Hepatocyte (in vitro differentiated cells): ENCODE data around the gene DENND1A.

Experiments used
- CTCF ChIP-seq: fragments of 200-600 bp; sonication (generic); IDR thresholded peaks from 2 replicates; pipeline ENCODE4 v1.5.1; 2016; ENCODE audit warnings: antibody characterized with exemption, mild to moderate bottlenecking; ENCODE audit not compliant: poor library complexity
- EZH2 ChIP-seq: fragments of 200-600 bp; sonication (generic); IDR thresholded peaks from 2 replicates; pipeline ENCODE4 v1.6.1; 2016; ENCODE audit warnings: antibody characterized with exemption, mild to moderate bottlenecking, borderline replicate concordance
- EZH2phosphoT487 ChIP-seq: fragments of 200-600 bp; sonication (generic); IDR thresholded peaks from one replicate; pipeline ENCODE4 v1.6.1; 2018; ENCODE audit warnings: antibody characterized with exemption, mild to moderate bottlenecking, low read depth, moderate library complexity; ENCODE audit not compliant: unreplicated experiment, severe bottlenecking

GRCh38 chr9:123387686-123388085 is 542.2 kb downstream of the DENND1A start:
- no peak for TF ChIP-seq EZH2
- TF ChIP-seq EZH2phosphoT487 = no peak
- no peak for TF ChIP-seq CTCF
